ENCODE results near the gene GNAO1. TPM values are rescaled to one million over a fixed set of nuclear protein-coding genes. Genes with fewer than 3 reads are reported as not detected.

Gene GNAO1
- polyA plus RNA-seq, 1 donor (not counting 4 experiments of a cell fraction or from before 2014, with no cell fraction given): 0.13 TPM

DNA sequence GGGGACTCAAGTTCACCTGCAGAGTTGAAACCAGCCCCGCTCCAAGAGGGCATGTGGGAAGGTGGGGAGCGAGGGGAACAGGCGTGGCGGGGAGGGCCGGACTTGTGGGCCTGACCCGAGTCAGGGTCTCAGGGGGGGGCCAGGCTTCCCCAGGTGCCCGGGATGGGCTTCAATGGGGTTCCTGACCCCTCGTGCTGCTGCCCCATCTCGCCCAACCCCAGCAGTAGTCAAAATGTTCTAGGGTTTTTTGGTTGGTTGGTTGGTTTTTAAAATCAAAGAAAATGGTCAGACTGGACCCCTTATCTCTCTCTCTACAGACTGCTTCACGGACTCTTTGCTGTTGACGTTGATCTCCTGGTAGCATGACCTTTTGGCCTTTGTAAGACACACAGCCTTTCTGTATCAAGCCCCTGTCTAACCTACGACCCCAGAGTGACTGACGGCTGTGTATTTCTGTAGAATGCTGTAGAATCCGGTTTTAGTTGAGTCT lies 164.5 kb downstream of the GNAO1 start:
- DNase-seq (ENCODE audit: low read depth, low spot score) (no peak), FAIRE-seq (no peak)
- H3K9ac ChIP-seq (ENCODE audit: control insufficient read depth, extremely low read depth, insufficient read depth, low read length): no peak overlapping the region
- H3K79me2 ChIP-seq (ENCODE audit: control insufficient read depth, insufficient read depth, low read length): no peaks in the 10 kb centered on the region
- dilution Hi-C loops (cut with MboI; ENCODE audit: extremely low pct_ligation_motif_present, low sequenced_read_pairs): no loop called here
- no peaks in the 10 kb centered on the region for H3K36me3 ChIP-seq (ENCODE audit: control insufficient read depth in 2 of 2, extremely low read depth in 1 of 2, insufficient read depth in 2 of 2, low read length in 2 of 2)
- no peak overlapping the region for H3K4me3 ChIP-seq (ENCODE audit: control insufficient read depth in 2 of 3, extremely low read depth in 1 of 3, insufficient read depth in 2 of 3, low read depth in 1 of 3, low read length in 3 of 3)
- H3K9me3 ChIP-seq (ENCODE audit: control insufficient read depth, low read depth, low read length): no peaks in the 10 kb centered on the region
- TF ChIP-seq, protein P1, sequence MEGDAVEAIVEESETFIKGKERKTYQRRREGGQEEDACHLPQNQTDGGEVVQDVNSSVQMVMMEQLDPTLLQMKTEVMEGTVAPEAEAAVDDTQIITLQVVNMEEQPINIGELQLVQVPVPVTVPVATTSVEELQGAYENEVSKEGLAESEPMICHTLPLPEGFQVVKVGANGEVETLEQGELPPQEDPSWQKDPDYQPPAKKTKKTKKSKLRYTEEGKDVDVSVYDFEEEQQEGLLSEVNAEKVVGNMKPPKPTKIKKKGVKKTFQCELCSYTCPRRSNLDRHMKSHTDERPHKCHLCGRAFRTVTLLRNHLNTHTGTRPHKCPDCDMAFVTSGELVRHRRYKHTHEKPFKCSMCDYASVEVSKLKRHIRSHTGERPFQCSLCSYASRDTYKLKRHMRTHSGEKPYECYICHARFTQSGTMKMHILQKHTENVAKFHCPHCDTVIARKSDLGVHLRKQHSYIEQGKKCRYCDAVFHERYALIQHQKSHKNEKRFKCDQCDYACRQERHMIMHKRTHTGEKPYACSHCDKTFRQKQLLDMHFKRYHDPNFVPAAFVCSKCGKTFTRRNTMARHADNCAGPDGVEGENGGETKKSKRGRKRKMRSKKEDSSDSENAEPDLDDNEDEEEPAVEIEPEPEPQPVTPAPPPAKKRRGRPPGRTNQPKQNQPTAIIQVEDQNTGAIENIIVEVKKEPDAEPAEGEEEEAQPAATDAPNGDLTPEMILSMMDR (optimal IDR thresholded peaks at IDR 0.05 in 1 of 3, IDR thresholded peaks at IDR 0.05 in 1 of 3, conservative IDR thresholded peaks at IDR 0.05 in 1 of 3; ENCODE audit: extremely low read depth in 1 of 3, insufficient read depth in 2 of 3, low read length in 3 of 3): no peak
- no peak for TF ChIP-seq EZH2 (IDR thresholded peaks at IDR 0.05; ENCODE audit: low read length)
- no peak overlapping the region for H3K4me2 ChIP-seq (ENCODE audit: control insufficient read depth, extremely low read depth, insufficient read depth, low read depth, low read length)
- H3K4me1 ChIP-seq (ENCODE audit: control insufficient read depth, extremely low read depth, insufficient read depth, low read length): peaks cover 4% of the 10 kb centered on the region
- no peaks in the 10 kb centered on the region for H4K20me1 ChIP-seq (ENCODE audit: control insufficient read depth, extremely low read depth, insufficient read depth, low read length)
- peaks cover 8% of the 10 kb centered on the region for H3K27me3 ChIP-seq (ENCODE audit: control insufficient read depth, extremely low read depth, insufficient read depth, low read length)
- H3K27ac ChIP-seq (ENCODE audit: control insufficient read depth, insufficient read depth, low read length): no peak overlapping the region
- no peak overlapping the region for H2AFZ ChIP-seq (ENCODE audit: control insufficient read depth, low read length)
- no peaks in the 10 kb centered on the region for H3K9me1 ChIP-seq (ENCODE audit: control insufficient read depth, extremely low read depth, insufficient read depth, low read length)

DNA sequence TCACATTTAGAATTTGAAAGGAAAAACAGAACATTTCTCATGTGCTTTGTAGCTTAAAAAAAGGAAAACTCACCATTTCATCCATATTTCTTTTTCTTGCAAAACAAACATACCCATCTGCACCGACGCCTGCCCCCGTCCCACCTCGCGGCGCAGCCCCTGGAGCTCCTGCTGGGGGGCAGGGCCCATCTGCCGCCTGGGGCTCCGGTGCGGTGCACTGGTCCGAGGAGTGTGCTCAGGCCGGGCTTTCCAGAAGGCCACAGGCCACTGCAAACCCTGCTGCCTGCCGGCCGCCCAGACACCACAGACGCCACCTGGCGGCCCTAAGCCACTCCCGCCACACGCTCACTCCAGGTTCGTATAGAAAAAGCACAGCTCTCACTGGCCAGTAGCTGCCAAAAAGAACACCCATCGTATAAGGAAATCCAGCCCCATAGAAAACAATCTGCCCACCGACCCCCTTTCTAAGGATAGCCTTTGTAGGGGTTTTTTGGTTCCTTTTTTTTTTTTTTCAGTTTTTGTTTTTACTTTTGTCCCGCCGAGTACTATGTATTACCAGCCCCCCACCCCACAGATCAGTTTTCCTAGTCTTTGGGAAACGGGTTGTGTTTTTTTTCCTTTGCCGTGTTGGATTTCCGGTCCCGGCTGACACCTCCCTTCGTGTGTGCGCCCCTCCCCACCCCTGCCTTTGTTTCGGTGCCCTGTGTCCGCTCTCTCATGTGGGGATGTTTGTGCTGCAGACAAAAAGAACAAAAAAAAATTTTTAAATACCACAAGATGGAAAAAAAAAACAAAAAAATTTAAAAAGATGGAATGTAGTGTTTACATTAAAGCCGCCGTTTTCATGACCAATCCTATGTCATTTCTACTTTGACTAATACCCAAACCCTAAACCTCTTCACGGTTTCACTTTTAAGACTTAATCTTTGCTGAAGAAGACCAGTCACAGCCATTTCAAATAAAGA lies 165.3 kb downstream of the GNAO1 start:
- Histone ChIP-seq H3K9ac (ENCODE audit: control insufficient read depth, extremely low read depth, insufficient read depth, low read length) (peak overlapping the region; percentile 47), H2AFZ (ENCODE audit: control insufficient read depth, low read length) (peak overlapping the region; percentile 26), H3K79me2 (ENCODE audit: control insufficient read depth, insufficient read depth, low read length) (no peaks in the 10 kb centered on the region), H3K9me1 (ENCODE audit: control insufficient read depth, extremely low read depth, insufficient read depth, low read length) (no peaks in the 10 kb centered on the region), H3K27ac (ENCODE audit: control insufficient read depth, insufficient read depth, low read length) (peak overlapping the region; percentile 20), H3K4me2 (ENCODE audit: control insufficient read depth, extremely low read depth, insufficient read depth, low read depth, low read length) (peak overlapping the region; percentile 69), H3K27me3 (ENCODE audit: control insufficient read depth, extremely low read depth, insufficient read depth, low read length) (peaks cover 8% of the 10 kb centered on the region), H3K4me1 (ENCODE audit: control insufficient read depth, extremely low read depth, insufficient read depth, low read length) (peaks cover 4% of the 10 kb centered on the region), H4K20me1 (ENCODE audit: control insufficient read depth, extremely low read depth, insufficient read depth, low read length) (no peaks in the 10 kb centered on the region), H3K36me3 (ENCODE audit: control insufficient read depth in 2 of 2, extremely low read depth in 1 of 2, insufficient read depth in 2 of 2, low read length in 2 of 2) (no peaks in the 10 kb centered on the region), H3K4me3 (ENCODE audit: control insufficient read depth in 2 of 3, extremely low read depth in 1 of 3, insufficient read depth in 2 of 3, low read depth in 1 of 3, low read length in 3 of 3) (peak overlapping the region in 1 of 3 experiments; percentile 18), H3K9me3 (ENCODE audit: control insufficient read depth, low read depth, low read length) (no peaks in the 10 kb centered on the region)
- DNase-seq (ENCODE audit: low read depth, low spot score) (no peak), FAIRE-seq (peak; percentile 81)
- TF ChIP-seq, protein P1 (optimal IDR thresholded peaks at IDR 0.05 in 1 of 3, IDR thresholded peaks at IDR 0.05 in 1 of 3, conservative IDR thresholded peaks at IDR 0.05 in 1 of 3; ENCODE audit: extremely low read depth in 1 of 3, insufficient read depth in 2 of 3, low read length in 3 of 3): peak; percentile 82 to 97 (median 93)
- no peak for TF ChIP-seq EZH2 (IDR thresholded peaks at IDR 0.05; ENCODE audit: low read length)
- dilution Hi-C loops (cut with MboI; ENCODE audit: extremely low pct_ligation_motif_present, low sequenced_read_pairs): no loop called here

Data from keratinocyte (primary cell).